DOHH2 (cell line): ENCODE measurements around the gene ASPRV1.

Experiments
- CTCF ChIP-seq: fragments of 200-600 bp; sonication (generic); IDR thresholded peaks from one replicate; pipeline ENCODE4 v1.5.1; 2014; ENCODE audit warnings: antibody characterized with exemption, mild to moderate bottlenecking, low read depth, low read length; ENCODE audit not compliant: poor library complexity, severe bottlenecking
- EZH2phosphoT487 ChIP-seq: fragments of 200-600 bp; sonication (generic); IDR thresholded peaks from 2 replicates; pipeline ENCODE4 v1.6.1; 2017; ENCODE audit warnings: borderline replicate concordance, mild to moderate bottlenecking, antibody characterized with exemption, low read length, moderate library complexity, mixed read lengths

- TF ChIP-seq CTCF, result no peak
- no peak for TF ChIP-seq EZH2phosphoT487
Measured at GRCh38 chr2:69973335-69973735, 11.9 kb upstream of the ASPRV1 start.
